Coronary artery (tissue), 2 donors: Measurements from ENCODE around the gene USP28.
A peak's percentile ranks its signal among the peaks of the same experiment; 100 is the strongest.
"Not testable (repeated sequence)": the region's sequence is repeated elsewhere in the genome, so short reads cannot be mapped to it uniquely, and the experiment has no call there.

Experiments
- DNase-seq: peaks from one replicate; pipeline ENCODE4 v3.0.0-alpha.2; 2017; ENCODE audit warnings: low spot score
- H3K27ac ChIP-seq, 2 donors: fragments of 200-600 bp; sonication (generic); one replicate each; pipeline ENCODE4 v1.5.1; 2016 to 2019
- H3K4me3 ChIP-seq: fragments of 200-600 bp; sonication (generic); 2 replicates; pipeline ENCODE4 v1.5.1; 2016; ENCODE audit warnings: mild to moderate bottlenecking, moderate library complexity
- TF ChIP-seq, protein P1 (sequence below): fragments of 200-600 bp; sonication (generic); IDR thresholded peaks from one replicate; pipeline ENCODE4 v1.5.1; 2019; ENCODE audit warnings: antibody characterized with exemption

Gene USP28

GRCh38 chr11:113778111-113778910 lies 97.1 kb downstream of the USP28 start:
- DNase-seq: peak; percentile 79
- H3K27ac ChIP-seq: peak overlapping the region; percentile 68 to 83
- TF ChIP-seq, protein P1, sequence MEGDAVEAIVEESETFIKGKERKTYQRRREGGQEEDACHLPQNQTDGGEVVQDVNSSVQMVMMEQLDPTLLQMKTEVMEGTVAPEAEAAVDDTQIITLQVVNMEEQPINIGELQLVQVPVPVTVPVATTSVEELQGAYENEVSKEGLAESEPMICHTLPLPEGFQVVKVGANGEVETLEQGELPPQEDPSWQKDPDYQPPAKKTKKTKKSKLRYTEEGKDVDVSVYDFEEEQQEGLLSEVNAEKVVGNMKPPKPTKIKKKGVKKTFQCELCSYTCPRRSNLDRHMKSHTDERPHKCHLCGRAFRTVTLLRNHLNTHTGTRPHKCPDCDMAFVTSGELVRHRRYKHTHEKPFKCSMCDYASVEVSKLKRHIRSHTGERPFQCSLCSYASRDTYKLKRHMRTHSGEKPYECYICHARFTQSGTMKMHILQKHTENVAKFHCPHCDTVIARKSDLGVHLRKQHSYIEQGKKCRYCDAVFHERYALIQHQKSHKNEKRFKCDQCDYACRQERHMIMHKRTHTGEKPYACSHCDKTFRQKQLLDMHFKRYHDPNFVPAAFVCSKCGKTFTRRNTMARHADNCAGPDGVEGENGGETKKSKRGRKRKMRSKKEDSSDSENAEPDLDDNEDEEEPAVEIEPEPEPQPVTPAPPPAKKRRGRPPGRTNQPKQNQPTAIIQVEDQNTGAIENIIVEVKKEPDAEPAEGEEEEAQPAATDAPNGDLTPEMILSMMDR: no peak
- peak overlapping the region; percentile 53 for H3K4me3 ChIP-seq

DNA sequence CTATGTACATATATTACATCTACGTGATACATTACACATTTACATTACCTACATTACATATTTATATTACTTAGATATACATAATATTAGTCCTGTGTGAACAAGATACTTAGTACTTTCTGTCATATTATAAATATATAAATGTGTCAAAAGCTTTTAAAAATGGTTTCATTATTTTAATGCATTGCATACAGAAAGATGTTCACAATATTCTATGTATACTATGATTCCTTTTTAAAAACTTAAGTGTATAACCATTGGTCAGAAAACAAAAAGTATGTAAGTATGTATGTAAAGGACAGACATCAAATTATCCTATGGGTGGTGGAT lies 101.2 kb downstream of the USP28 start:
- H3K4me3 ChIP-seq: peak overlapping the region; percentile 77
- peak overlapping the region; percentile 57 to 81 for H3K27ac ChIP-seq
- no peak for DNase-seq
- TF ChIP-seq, protein P1: no peak

DNA sequence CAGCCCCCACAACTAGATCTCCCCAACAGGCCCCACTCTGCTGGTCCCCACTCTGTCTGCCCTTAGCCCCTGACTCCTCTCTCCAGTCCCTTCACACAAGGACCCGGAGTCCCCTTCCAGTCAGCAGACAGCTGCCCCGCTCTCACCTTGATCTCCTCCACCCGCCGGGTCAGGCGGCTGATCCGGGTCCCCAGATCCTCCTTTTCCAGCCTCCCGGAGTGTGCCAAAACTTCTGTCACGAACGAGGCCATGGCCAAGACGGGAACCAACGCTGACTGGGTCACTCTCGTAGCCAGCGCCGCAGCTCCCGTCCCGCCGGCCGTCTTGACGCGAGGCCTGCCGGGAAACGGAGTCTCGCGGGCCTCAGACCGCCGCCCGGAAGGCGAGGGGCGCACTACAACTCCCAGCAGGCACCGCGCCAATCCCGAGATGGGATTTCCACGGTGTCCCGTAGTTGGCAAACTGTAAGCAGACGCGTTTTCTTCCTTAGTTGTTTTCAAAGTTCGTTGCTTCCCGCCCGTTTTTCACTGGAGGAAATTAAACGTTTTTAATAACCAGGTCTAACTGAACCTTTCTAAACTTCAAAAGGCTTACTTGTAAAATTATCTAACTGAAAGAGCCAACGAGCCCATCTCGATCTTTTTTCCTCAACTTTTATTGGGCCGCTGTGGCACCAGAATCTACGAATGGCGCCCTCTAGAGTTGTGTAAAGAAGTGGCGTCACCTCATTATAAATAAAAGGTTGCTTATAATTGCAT lies 101.8 kb downstream of the USP28 start, which contains the start of gene ZW10:
TSS of gene ZW10 (minus strand) at position 277 of the 758 bp plus-strand sequence. CDS start at position 251, 26 bp downstream.
- peak; percentile 97 for DNase-seq
- TF ChIP-seq, protein P1: peak; percentile 61
- peak within 1 kb of the TSS; percentile 57 to 81 for H3K27ac ChIP-seq
- H3K4me3 ChIP-seq: peak within 1 kb of the TSS; percentile 77

DNA sequence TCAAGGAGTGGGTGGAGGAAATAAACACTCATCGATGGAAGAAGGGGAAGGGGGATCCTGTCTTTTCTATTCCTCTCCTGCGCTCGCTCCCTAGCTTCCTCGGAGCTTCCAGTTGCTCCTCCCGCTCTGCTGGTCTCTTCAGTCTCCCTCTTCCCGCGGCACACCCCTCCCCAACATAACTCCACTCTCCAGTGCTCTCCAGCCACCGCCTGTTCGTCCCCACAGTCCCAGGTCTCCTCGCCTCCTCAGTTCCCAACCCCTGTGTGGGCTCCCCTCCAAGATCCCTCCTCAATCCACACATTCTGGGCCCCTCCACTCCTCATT lies 102.3 kb downstream of the USP28 start:
- no peak for DNase-seq
- peak overlapping the region; percentile 57 to 81 for H3K27ac ChIP-seq
- TF ChIP-seq, protein P1: no peak

DNA sequence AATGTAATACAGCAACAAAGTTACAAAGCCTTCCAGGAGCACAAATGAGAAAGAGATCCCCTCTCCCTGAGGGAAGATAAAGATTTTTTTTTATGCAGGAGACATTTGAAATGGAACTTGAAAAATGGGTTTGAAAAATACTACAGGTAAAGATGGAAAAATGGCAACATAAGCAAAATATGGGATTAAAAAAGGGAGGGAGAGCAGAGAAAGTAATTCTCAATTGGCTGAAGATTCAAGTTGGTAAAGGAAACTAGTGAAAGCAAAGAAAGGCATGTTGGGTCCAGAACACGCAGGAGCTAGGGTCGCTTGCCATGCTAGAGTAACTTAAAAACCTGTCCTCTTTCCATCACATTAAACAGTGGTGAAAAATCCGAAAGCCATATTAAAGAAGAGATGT lies 103.4 kb downstream of the USP28 start:
- TF ChIP-seq, protein P1: no peak
- Histone ChIP-seq H3K4me3 (no peak overlapping the region), H3K27ac (no peak overlapping the region)
- DNase-seq: no peak

More for the DNA sequence above, 102.3 kb downstream of the USP28 start:
- H3K4me3 ChIP-seq: peak overlapping the region; percentile 77

DNA sequence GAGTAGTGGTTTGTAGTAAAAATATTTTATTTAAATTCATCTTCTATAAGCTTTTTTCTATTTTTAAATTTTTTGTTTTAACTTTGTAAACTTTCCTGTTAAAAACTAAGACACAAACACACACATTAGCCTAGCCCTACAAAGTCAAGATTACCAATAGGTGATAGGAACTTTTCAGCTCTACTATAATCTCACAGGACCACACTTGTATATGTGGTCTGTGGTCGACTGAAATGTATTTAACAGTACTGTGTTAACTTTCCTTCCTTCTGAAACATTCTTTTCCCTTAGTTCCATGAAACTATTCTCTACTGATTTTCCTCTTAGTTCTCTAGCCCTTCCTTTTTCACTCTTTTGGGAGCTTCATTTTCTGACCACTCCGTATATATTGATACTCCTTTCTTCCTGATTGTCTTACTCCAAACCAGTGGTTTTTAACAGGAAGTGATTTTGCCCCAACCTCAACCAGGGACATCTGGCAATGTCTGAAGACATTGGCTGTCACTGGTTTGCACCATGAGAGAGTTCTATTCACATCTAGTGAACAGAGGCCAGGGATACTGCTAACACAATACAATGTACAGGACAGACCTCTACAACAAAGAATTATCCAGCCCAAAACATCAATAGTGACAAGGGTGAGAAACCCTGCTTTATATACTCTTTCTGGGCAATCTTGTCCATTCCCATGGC lies 110.7 kb downstream of the USP28 start:
- TF ChIP-seq, protein P1: no peak
- Histone ChIP-seq H3K27ac (no peak overlapping the region), H3K4me3 (no peak overlapping the region)
- DNase-seq: no peak

- not testable (repeated sequence) for H3K4me3 ChIP-seq, H3K27ac ChIP-seq, DNase-seq
These were observed 112.3 kb downstream of the USP28 start for GRCh38 chr11:113763040-113763439.
